HCT116 (cell line): ENCODE data around the gene HBA2. TPM values are rescaled to one million over a fixed set of nuclear protein-coding genes. Genes with fewer than 3 reads are reported as not detected.

Experiments
- ATAC-seq: fragments of 200-7000 bp; cut with Tn5 transposase; 2 replicates; pipeline ENCODE4 v1.9.1; 2020; ENCODE audit warnings: mild to moderate bottlenecking, moderate library complexity
- BruUV-seq: library from RNA; stranded (reverse); fragments of 400-500 nt; replicated peaks from 2 replicates; lab custom pipeline; 2021; lab: Mats Ljungman, UMichigan
- CTCF ChIA-PET: fragments of 300-600 bp; sonication (Branson Sonifier 250); formaldehyde crosslinking; loops from one replicate; lab custom pipeline; 2021; ENCODE audit warnings: antibody characterized with exemption; lab: Charles Lee
- POLR2A ChIA-PET: fragments of 300-600, 350-600 bp; sonication (Branson Sonifier 250); formaldehyde crosslinking; loops from one replicate; lab custom pipeline; 2021; ENCODE audit warnings: antibody characterized with exemption; lab: Charles Lee
- RAD21 ChIA-PET, 2 experiments: fragments of 300-600 bp; sonication (Branson Sonifier 250); formaldehyde crosslinking; loops; one replicate each; lab custom pipeline; 2023; ENCODE audit warnings: low total read pairs in 2 of 2; ENCODE audit not compliant: uncharacterized antibody in 2 of 2, unreplicated experiment in 2 of 2, low non-redundant PET in 1 of 2; lab: Charles Lee
- DNase-seq: peaks from one replicate; pipeline ENCODE4 v3.0.0-alpha.2; 2010; ENCODE audit warnings: low read depth, low spot score
- H2AFZ ChIP-seq: fragments of 200-600 bp; shearing (Covaris generic), sonication (generic); 2 replicates; pipeline ENCODE4 v1.6.1; 2017; ENCODE audit warnings: low read depth, mixed run types, mixed read lengths, antibody characterized with exemption, low read length; ENCODE audit not compliant: poor library complexity, severe bottlenecking
- H3K27ac ChIP-seq: 2 replicates; pipeline ENCODE4 v1.5.1; 2012; ENCODE audit warnings: low read depth, low read length
- H3K27me3 ChIP-seq: fragments of 200-600 bp; sonication (generic); 2 replicates; pipeline ENCODE4 v1.6.1; 2016; ENCODE audit warnings: mixed run types, low read length, mixed read lengths; ENCODE audit not compliant: insufficient read depth
- H3K36me3 ChIP-seq, 2 experiments: fragments of 200-500 bp in 1 of 2; fragments of 200-600 bp in 1 of 2; sonication (Bioruptor generic) in 1 of 2; sonication (generic) in 1 of 2; 2 replicates each; pipeline versions ENCODE4 v1.5.1 to v1.6.1; 2014 to 2016; ENCODE audit warnings: low read length in 2 of 2, inconsistent platforms in 1 of 2, mixed read lengths in 1 of 2, mixed run types in 1 of 2; ENCODE audit not compliant: insufficient read depth in 2 of 2, control insufficient read depth in 1 of 2
- H3K4me1 ChIP-seq, 2 experiments: fragments of 200-600 bp in 1 of 2; sonication (generic) in 1 of 2; 2 replicates each; pipeline versions ENCODE4 v1.5.1 to v1.6.1; 2012 to 2017; ENCODE audit warnings: low read length in 2 of 2, inconsistent platforms in 1 of 2, mild to moderate bottlenecking in 1 of 2, mixed read lengths in 1 of 2, mixed run types in 1 of 2, moderate library complexity in 1 of 2; ENCODE audit not compliant: insufficient read depth in 2 of 2, control insufficient read depth in 1 of 2
- H3K4me2 ChIP-seq: fragments of 200-600 bp; sonication (generic); 2 replicates; pipeline ENCODE4 v1.6.1; 2017; ENCODE audit warnings: mixed run types, low read length, mixed read lengths
- H3K4me3 ChIP-seq, 2 experiments: fragments of 200-600 bp in 1 of 2; sonication (generic) in 1 of 2; replicated peaks in 1 of 2; 2 replicates each; pipeline ENCODE4 v1.5.1; 2011 to 2016; ENCODE audit warnings: low read length in 2 of 2, control low read depth in 1 of 2, low read depth in 1 of 2, mild to moderate bottlenecking in 1 of 2, mixed read lengths in 1 of 2, mixed run types in 1 of 2
- H3K79me2 ChIP-seq: fragments of 200-600 bp; sonication (generic); 2 replicates; pipeline ENCODE4 v1.6.1; 2017; ENCODE audit warnings: mild to moderate bottlenecking, mixed run types, low read length, moderate library complexity, mixed read lengths; ENCODE audit not compliant: insufficient read depth
- H3K9ac ChIP-seq: fragments of 200-600 bp; sonication (generic); 2 replicates; pipeline ENCODE4 v1.6.1; 2016; ENCODE audit warnings: low read length, mixed read lengths
- H3K9me2 ChIP-seq: fragments of 200-600 bp; sonication (generic), shearing (Covaris generic); 2 replicates; pipeline ENCODE4 v1.6.1; 2017; ENCODE audit warnings: mixed run types, mild to moderate bottlenecking, moderate library complexity; ENCODE audit not compliant: insufficient read depth
- H3K9me3 ChIP-seq, 2 experiments: fragments of 200-500 bp in 1 of 2; fragments of 200-600 bp in 1 of 2; sonication (Bioruptor generic) in 1 of 2; sonication (generic) in 1 of 2; 2 replicates each; pipeline ENCODE4 v1.6.1; 2014 to 2017; ENCODE audit warnings: low read length in 2 of 2, mixed read lengths in 2 of 2, inconsistent platforms in 1 of 2, low read depth in 1 of 2, mild to moderate bottlenecking in 1 of 2, mixed run types in 1 of 2, moderate library complexity in 1 of 2; ENCODE audit not compliant: control insufficient read depth in 1 of 2, insufficient read depth in 1 of 2
- H4K20me1 ChIP-seq: fragments of 200-600 bp; sonication (generic), shearing (Covaris generic); 2 replicates; pipeline ENCODE4 v1.6.1; 2017; ENCODE audit warnings: mixed run types, mild to moderate bottlenecking, moderate library complexity; ENCODE audit not compliant: insufficient read depth
- CBX3 ChIP-seq: IDR thresholded peaks from 2 replicates; pipeline ENCODE4 v1.6.1; 2012; ENCODE audit warnings: low read depth
- CEBPB ChIP-seq: IDR thresholded peaks from 2 replicates; pipeline ENCODE4 v1.6.1; 2012; ENCODE audit warnings: low read depth
- ELF1 ChIP-seq: IDR thresholded peaks from 2 replicates; pipeline ENCODE4 v1.6.1; 2012; ENCODE audit warnings: low read depth, borderline replicate concordance
- FOSL1 ChIP-seq: IDR thresholded peaks from 2 replicates; pipeline ENCODE4 v1.6.1; 2012; ENCODE audit warnings: low read depth
- SP1 ChIP-seq: IDR thresholded peaks from 2 replicates; pipeline ENCODE4 v1.6.1; 2012; ENCODE audit warnings: low read depth
- TCF7L2 ChIP-seq: IDR thresholded peaks from 2 replicates; pipeline ENCODE4 v1.7.0; 2011; ENCODE audit warnings: borderline replicate concordance, inconsistent platforms; ENCODE audit not compliant: insufficient read depth, insufficient read length; ENCODE audit errors: extremely low read depth
- YY1 ChIP-seq: IDR thresholded peaks from 2 replicates; pipeline ENCODE4 v1.6.1; 2011; ENCODE audit warnings: low read length, low read depth, moderate library complexity, mild to moderate bottlenecking; ENCODE audit not compliant: insufficient replicate concordance; ENCODE audit errors: extremely low read depth
- intact Hi-C: fragments of 100-400 bp; cut with micrococcal nuclease; formaldehyde crosslinking; loops from 2 replicates; pipeline ENCODE4 v1.10.0; 2022
- total RNA-seq: library from RNA; stranded (reverse); gene quantifications from one replicate; pipeline ENCODE4 v1.2.1, GENCODE V29; 2021; ENCODE audit not compliant: unreplicated experiment
- TF ChIP-seq, protein P1 (sequence below): IDR thresholded peaks from 2 replicates; pipeline ENCODE4 v1.6.1; 2012
- TF ChIP-seq, protein P2 (sequence below), 3 experiments: fragments of 200-600 bp in 1 of 3; sonication (generic) in 1 of 3; IDR thresholded peaks in 2 of 3; conservative IDR thresholded peaks in 1 of 3; 2 replicates each; pipeline ENCODE4 v1.5.1; 2012 to 2017; ENCODE audit warnings: low read depth in 2 of 3, low read length in 2 of 3, antibody characterized with exemption in 1 of 3, borderline replicate concordance in 1 of 3, control low read depth in 1 of 3, mild to moderate bottlenecking in 1 of 3, mixed read lengths in 1 of 3, mixed run types in 1 of 3, moderate library complexity in 1 of 3; ENCODE audit not compliant: insufficient read depth in 1 of 3

Gene HBA2
- total RNA-seq, 1 experiment from 2014 or later = 3.0 TPM

DNA sequence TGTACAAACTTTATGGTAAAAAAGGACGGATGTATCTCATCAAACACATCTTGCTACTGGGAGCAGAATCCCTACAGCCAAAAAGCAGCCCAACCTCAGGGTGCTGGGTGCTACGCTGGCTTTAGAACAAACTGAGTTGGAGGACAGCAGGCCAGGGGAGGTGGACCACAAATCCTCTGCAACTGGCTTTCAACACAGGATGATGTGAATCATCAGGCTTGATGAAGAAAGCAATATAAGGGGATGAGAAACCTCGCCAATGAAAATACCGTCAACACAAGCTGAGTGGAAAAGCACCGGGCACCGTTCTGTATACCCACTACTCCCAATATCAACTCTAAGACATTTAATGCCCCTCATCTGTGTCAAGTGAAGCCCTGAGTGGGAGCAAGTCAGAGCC lies 21.8 kb downstream of the HBA2 start:
- Histone ChIP-seq H3K27me3 (no peaks in the 10 kb centered on the region), H3K27ac (no peak overlapping the region), H4K20me1 (no peaks in the 10 kb centered on the region), H3K4me3 (no peak overlapping the region), H3K4me2 (no peak overlapping the region), H3K79me2 (no peaks in the 10 kb centered on the region), H3K9ac (no peak overlapping the region), H2AFZ (no peak overlapping the region), H3K36me3 (peaks cover 7 to 13% of the 10 kb centered on the region in 2 experiments), H3K4me1 (no peaks in the 10 kb centered on the region), H3K9me3 (no peaks in the 10 kb centered on the region), H3K9me2 (no peaks in the 10 kb centered on the region)
- RAD21 ChIA-PET = no interaction called here
- ATAC-seq (no peak), DNase-seq (no peak)
- TF ChIP-seq, protein P1, sequence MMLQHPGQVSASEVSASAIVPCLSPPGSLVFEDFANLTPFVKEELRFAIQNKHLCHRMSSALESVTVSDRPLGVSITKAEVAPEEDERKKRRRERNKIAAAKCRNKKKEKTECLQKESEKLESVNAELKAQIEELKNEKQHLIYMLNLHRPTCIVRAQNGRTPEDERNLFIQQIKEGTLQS = no peak
- TF ChIP-seq SP1 (no peak), YY1 (no peak), TCF7L2 (no peak), CBX3 (no peak), FOSL1 (no peak), CEBPB (no peak), ELF1 (no peak)
- TF ChIP-seq, protein P2, sequence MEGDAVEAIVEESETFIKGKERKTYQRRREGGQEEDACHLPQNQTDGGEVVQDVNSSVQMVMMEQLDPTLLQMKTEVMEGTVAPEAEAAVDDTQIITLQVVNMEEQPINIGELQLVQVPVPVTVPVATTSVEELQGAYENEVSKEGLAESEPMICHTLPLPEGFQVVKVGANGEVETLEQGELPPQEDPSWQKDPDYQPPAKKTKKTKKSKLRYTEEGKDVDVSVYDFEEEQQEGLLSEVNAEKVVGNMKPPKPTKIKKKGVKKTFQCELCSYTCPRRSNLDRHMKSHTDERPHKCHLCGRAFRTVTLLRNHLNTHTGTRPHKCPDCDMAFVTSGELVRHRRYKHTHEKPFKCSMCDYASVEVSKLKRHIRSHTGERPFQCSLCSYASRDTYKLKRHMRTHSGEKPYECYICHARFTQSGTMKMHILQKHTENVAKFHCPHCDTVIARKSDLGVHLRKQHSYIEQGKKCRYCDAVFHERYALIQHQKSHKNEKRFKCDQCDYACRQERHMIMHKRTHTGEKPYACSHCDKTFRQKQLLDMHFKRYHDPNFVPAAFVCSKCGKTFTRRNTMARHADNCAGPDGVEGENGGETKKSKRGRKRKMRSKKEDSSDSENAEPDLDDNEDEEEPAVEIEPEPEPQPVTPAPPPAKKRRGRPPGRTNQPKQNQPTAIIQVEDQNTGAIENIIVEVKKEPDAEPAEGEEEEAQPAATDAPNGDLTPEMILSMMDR (IDR thresholded peaks at IDR 0.05 in 2 of 3, conservative IDR thresholded peaks at IDR 0.05 in 1 of 3; ENCODE audit: borderline replicate concordance in 1 of 3, insufficient read depth in 1 of 3, low read depth in 2 of 3, low read length in 2 of 3) = no peak
- POLR2A ChIA-PET = no interaction called here
- CTCF ChIA-PET = interaction anchor here (0.6 kb wide), 1 partner anchor 254 kb away, joined by 3 read pairs; no protein-coding TSS in a partner anchor
- no TSS peak for BruUV-seq
- intact Hi-C loops = no loop called here
